Measurements from ENCODE around the gene SETD7. TPM values are rescaled to one million over a fixed set of nuclear protein-coding genes. Genes with fewer than 3 reads are reported as not detected.

The SETD7 gene
- total RNA-seq, 4 donors from 2014 or later: 38.9 to 80.6 (median 59.3) TPM

GRCh38 chr4:139555705-139556070 is 331 bp downstream of the SETD7 start:
- intact Hi-C loops (cut with DNase I; ENCODE audit: low total_unique reads): loop anchor here (10.0 kb wide), 1 partner anchor 101 kb away; the partner anchor contains the start of gene RAB33B
- TF ChIP-seq, protein P1, sequence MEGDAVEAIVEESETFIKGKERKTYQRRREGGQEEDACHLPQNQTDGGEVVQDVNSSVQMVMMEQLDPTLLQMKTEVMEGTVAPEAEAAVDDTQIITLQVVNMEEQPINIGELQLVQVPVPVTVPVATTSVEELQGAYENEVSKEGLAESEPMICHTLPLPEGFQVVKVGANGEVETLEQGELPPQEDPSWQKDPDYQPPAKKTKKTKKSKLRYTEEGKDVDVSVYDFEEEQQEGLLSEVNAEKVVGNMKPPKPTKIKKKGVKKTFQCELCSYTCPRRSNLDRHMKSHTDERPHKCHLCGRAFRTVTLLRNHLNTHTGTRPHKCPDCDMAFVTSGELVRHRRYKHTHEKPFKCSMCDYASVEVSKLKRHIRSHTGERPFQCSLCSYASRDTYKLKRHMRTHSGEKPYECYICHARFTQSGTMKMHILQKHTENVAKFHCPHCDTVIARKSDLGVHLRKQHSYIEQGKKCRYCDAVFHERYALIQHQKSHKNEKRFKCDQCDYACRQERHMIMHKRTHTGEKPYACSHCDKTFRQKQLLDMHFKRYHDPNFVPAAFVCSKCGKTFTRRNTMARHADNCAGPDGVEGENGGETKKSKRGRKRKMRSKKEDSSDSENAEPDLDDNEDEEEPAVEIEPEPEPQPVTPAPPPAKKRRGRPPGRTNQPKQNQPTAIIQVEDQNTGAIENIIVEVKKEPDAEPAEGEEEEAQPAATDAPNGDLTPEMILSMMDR (IDR thresholded peaks at IDR 0.05): no peak
- TF ChIP-seq POLR2A (IDR thresholded peaks at IDR 0.05): no peak
- Histone ChIP-seq H3K4me1 (peaks cover 0 to 15% of the 10 kb centered on the region in 2 donors), H3K27me3 (no peaks in the 10 kb centered on the region), H3K4me3 (peak overlapping the region; percentile 74 to 78), H3K27ac (peak overlapping the region; percentile 98), H3K36me3 (no peaks in the 10 kb centered on the region), H3K9me3 (no peaks in the 10 kb centered on the region)
- DNase-seq: peak; percentile 57 to 69

GRCh38 chr4:139554893-139555704 is 920 bp downstream of the SETD7 start:
- Histone ChIP-seq H3K4me3 (peak overlapping the region; percentile 74 to 78), H3K9me3 (no peaks in the 10 kb centered on the region), H3K36me3 (no peaks in the 10 kb centered on the region), H3K27me3 (no peaks in the 10 kb centered on the region), H3K4me1 (peaks cover 0 to 15% of the 10 kb centered on the region in 2 donors), H3K27ac (peak overlapping the region; percentile 98)
- peak; percentile 89 to 94 for DNase-seq
- intact Hi-C loops (cut with DNase I; ENCODE audit: low total_unique reads): loop anchor here (10.0 kb wide), 1 partner anchor 100 kb away; the partner anchor contains the start of gene RAB33B
- TF ChIP-seq POLR2A (IDR thresholded peaks at IDR 0.05): peak; percentile 85 to 87
- TF ChIP-seq, protein P1 (IDR thresholded peaks at IDR 0.05): no peak

DNA sequence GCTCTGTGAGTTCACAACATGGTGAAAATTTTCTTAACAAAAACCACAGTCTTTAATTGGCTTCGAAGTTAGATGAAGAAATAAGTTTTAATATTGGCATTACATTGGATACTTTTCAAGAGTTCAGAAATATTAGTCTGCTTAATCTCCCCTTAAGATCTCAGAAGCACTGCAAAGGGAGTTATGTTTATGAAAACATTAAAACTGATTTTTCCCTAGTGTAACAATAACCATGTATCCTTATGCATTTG is 1.5 kb downstream of the SETD7 start:
- Histone ChIP-seq H3K4me1 (peaks cover 0 to 15% of the 10 kb centered on the region in 2 donors), H3K27me3 (no peaks in the 10 kb centered on the region), H3K4me3 (peak overlapping the region; percentile 74 to 78), H3K9me3 (no peaks in the 10 kb centered on the region), H3K36me3 (no peaks in the 10 kb centered on the region), H3K27ac (peak overlapping the region; percentile 98)
- TF ChIP-seq POLR2A (IDR thresholded peaks at IDR 0.05): no peak
- TF ChIP-seq, protein P1 (IDR thresholded peaks at IDR 0.05): no peak
- intact Hi-C loops (cut with DNase I; ENCODE audit: low total_unique reads): loop anchor here (10.0 kb wide), 1 partner anchor 100 kb away; the partner anchor contains the start of gene RAB33B
- DNase-seq: no peak

DNA sequence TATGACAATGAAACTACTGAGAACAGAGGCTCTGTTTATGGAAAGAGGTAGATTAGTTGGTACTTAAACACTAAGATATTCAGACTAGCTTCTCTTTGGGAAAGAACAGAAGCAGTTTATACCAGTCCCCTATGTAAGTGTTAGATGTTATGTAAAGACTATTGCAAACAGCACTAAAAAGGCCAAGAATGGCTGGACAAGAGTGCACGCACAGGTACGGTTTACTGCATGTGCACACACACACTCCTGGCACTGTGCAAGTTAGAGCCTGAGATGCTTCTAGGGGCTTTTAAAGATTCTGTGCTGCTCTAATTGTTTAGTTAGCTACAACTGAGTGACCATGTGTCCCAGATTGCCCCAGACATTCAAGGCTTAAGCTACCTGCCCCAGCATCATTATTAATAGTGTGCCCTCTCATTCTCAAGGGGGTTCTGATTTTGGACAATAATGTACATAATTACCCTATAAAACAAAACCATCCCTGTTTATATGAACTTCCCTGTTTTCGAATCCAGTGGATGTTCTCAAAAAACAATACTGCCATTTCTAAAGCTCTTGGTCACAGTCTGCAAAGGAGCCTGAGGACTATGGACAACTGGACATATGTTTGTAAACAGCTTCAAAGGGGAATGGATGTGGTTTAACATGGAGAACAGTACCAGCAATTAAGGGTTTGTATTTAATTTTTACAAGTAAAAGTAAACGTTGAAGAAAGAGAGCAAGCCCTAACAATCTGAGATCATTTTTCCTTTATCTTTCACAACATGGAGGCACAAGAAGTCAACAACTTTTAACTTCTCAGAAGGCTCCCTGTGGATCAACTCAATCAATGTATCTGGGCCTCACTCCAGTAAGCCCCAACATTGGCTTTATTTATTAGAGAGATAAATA is 2.0 kb downstream of the SETD7 start:
- Histone ChIP-seq H3K27ac (peak overlapping the region; percentile 98), H3K4me3 (peak overlapping the region; percentile 74 to 78), H3K36me3 (no peaks in the 10 kb centered on the region), H3K27me3 (no peaks in the 10 kb centered on the region), H3K9me3 (no peaks in the 10 kb centered on the region), H3K4me1 (peaks cover 0 to 15% of the 10 kb centered on the region in 2 donors)
- DNase-seq: no peak
- TF ChIP-seq, protein P1 (IDR thresholded peaks at IDR 0.05): no peak
- TF ChIP-seq POLR2A (IDR thresholded peaks at IDR 0.05): no peak
- intact Hi-C loops (cut with DNase I; ENCODE audit: low total_unique reads): loop anchor here (10.0 kb wide), 1 partner anchor 99 kb away; the partner anchor contains the start of gene RAB33B
